Panc1 (cell line): ENCODE data around the gene KIRREL3. TPM values are rescaled to one million over a fixed set of nuclear protein-coding genes. Genes with fewer than 3 reads are reported as not detected.

Experiments
- ATAC-seq: fragments of 200-7000 bp; cut with Tn5 transposase; 2 replicates; pipeline ENCODE4 v1.9.1; 2020; ENCODE audit warnings: mild to moderate bottlenecking, moderate library complexity
- BruUV-seq: library from RNA; stranded (reverse); fragments of 400-500 nt; replicated peaks from 2 replicates; lab custom pipeline; 2021; lab: Mats Ljungman, UMichigan
- CTCF ChIA-PET: fragments of 300-600 bp; sonication (Branson Sonifier 250); formaldehyde crosslinking; loops from one replicate; lab custom pipeline; 2022; ENCODE audit warnings: antibody characterized with exemption; lab: Charles Lee
- POLR2A ChIA-PET: fragments of 300-600 bp; sonication (Branson Sonifier 250); formaldehyde crosslinking; loops from one replicate; lab custom pipeline; 2022; ENCODE audit warnings: antibody characterized with exemption; lab: Charles Lee
- DNase-seq: peaks from one replicate; pipeline ENCODE4 v3.0.0-alpha.2; 2010; ENCODE audit warnings: low read depth, low spot score
- H3K27ac ChIP-seq: 2 replicates; pipeline ENCODE4 v1.5.1; 2011; ENCODE audit warnings: mild to moderate bottlenecking, low read length, inconsistent platforms
- H3K27me3 ChIP-seq: fragments of 200-500 bp; sonication (Bioruptor generic); 2 replicates; pipeline ENCODE4 v1.6.0; 2014; ENCODE audit warnings: low read length, inconsistent platforms; ENCODE audit not compliant: control insufficient read depth, insufficient read depth
- H3K36me3 ChIP-seq: fragments of 200-500 bp; sonication (Bioruptor generic); 2 replicates; pipeline ENCODE4 v1.5.1; 2014; ENCODE audit warnings: inconsistent platforms, mild to moderate bottlenecking, low read length, moderate library complexity; ENCODE audit not compliant: control insufficient read depth, insufficient read depth
- H3K4me1 ChIP-seq: 2 replicates; pipeline ENCODE4 v1.5.1; 2011; ENCODE audit warnings: inconsistent platforms, mild to moderate bottlenecking, low read length, moderate library complexity; ENCODE audit not compliant: control insufficient read depth, insufficient read depth
- H3K4me3 ChIP-seq, 2 experiments: 2 replicates each; pipeline ENCODE4 v1.5.1; 2011 to 2012; ENCODE audit warnings: low read depth in 2 of 2, low read length in 2 of 2, mild to moderate bottlenecking in 2 of 2, inconsistent platforms in 1 of 2, moderate library complexity in 1 of 2
- H3K9me3 ChIP-seq: fragments of 200-500 bp; sonication (Bioruptor generic); 2 replicates; pipeline ENCODE4 v1.5.1; 2014; ENCODE audit warnings: low read depth, mild to moderate bottlenecking, inconsistent platforms, low read length, moderate library complexity; ENCODE audit not compliant: control insufficient read depth, insufficient read depth
- CTCF ChIP-seq: fragments of 450-650 bp; IDR thresholded peaks from 2 replicates; pipeline ENCODE4 v1.5.1; 2017; ENCODE audit warnings: mild to moderate bottlenecking
- POLR2AphosphoS5 ChIP-seq: IDR thresholded peaks from 2 replicates; pipeline ENCODE4 v1.6.1; 2012; ENCODE audit warnings: mild to moderate bottlenecking, low read depth, low read length, moderate library complexity
- REST ChIP-seq, 2 experiments: IDR thresholded peaks; 2 replicates each; pipeline ENCODE4 v1.6.1; 2011 to 2012; ENCODE audit warnings: low read depth in 2 of 2, control low read depth in 1 of 2, low read length in 1 of 2, mild to moderate bottlenecking in 1 of 2, moderate library complexity in 1 of 2; ENCODE audit not compliant: insufficient read depth in 1 of 2
- SIN3A ChIP-seq: IDR thresholded peaks from 2 replicates; pipeline ENCODE4 v1.6.1; 2012; ENCODE audit warnings: low read depth, mild to moderate bottlenecking, low read length, moderate library complexity, borderline replicate concordance; ENCODE audit not compliant: insufficient read depth
- TCF7L2 ChIP-seq: IDR thresholded peaks from 2 replicates; pipeline ENCODE4 v1.6.1; 2011; ENCODE audit warnings: mild to moderate bottlenecking, low read depth, low read length, inconsistent platforms
- in situ Hi-C: cut with HindIII; loops from 2 replicates; pipeline ENCODE4 v1.10.0; 2016; ENCODE audit warnings: low sequenced_read_pairs, low pct_unique_long_range_greater_than_20kb
- intact Hi-C: fragments of 100-400 bp; cut with micrococcal nuclease; formaldehyde crosslinking; loops from one replicate; pipeline ENCODE4 v1.10.0; 2022; ENCODE audit not compliant: unreplicated experiment
- total RNA-seq: library from RNA; stranded (reverse); gene quantifications from one replicate; pipeline ENCODE4 v1.2.1, GENCODE V29; 2021; ENCODE audit not compliant: unreplicated experiment

Gene KIRREL3
- total RNA-seq, 1 experiment from 2014 or later, result 0.36 TPM

- H3K36me3 ChIP-seq, result no peaks in the 10 kb centered on the region
- H3K27ac ChIP-seq, result no peak overlapping the region
- ATAC-seq, result no peak
- no peaks in the 10 kb centered on the region for H3K27me3 ChIP-seq
- no peak for DNase-seq
- no peaks in the 10 kb centered on the region for H3K4me1 ChIP-seq
- intact Hi-C loops, result no loop called here
- in situ Hi-C loops, result no loop called here
- POLR2A ChIA-PET, result no interaction called here
- H3K4me3 ChIP-seq, result no peak overlapping the region
- TF ChIP-seq POLR2AphosphoS5, result no peak
- no peak for TF ChIP-seq REST (IDR thresholded peaks at IDR 0.05; ENCODE audit: insufficient read depth in 1 of 2, low read depth in 2 of 2, low read length in 1 of 2)
- no peak for TF ChIP-seq TCF7L2
- TF ChIP-seq CTCF, result no peak
- BruUV-seq, result no TSS peak
- CTCF ChIA-PET, result no interaction called here
- H3K9me3 ChIP-seq, result no peaks in the 10 kb centered on the region
Measured at GRCh38 chr11:126418887-126419286, 581.7 kb downstream of the KIRREL3 start.

- in situ Hi-C loops (no loop called here), intact Hi-C loops (no loop called here)
- H3K27me3 ChIP-seq, result no peaks in the 10 kb centered on the region
- H3K27ac ChIP-seq, result no peak overlapping the region
- DNase-seq, result no peak
- ChIA-PET POLR2A (no interaction called here), CTCF (no interaction called here)
- H3K4me1 ChIP-seq, result no peaks in the 10 kb centered on the region
- H3K4me3 ChIP-seq, result no peak overlapping the region
- H3K36me3 ChIP-seq, result peaks cover 3% of the 10 kb centered on the region; the same call in 1 of the 2 replicates
- no peak for ATAC-seq
- no TSS peak for BruUV-seq
- no peaks in the 10 kb centered on the region for H3K9me3 ChIP-seq
- TF ChIP-seq CTCF (no peak), TCF7L2 (no peak), SIN3A (no peak), POLR2AphosphoS5 (no peak), REST (IDR thresholded peaks at IDR 0.05; ENCODE audit: insufficient read depth in 1 of 2, low read depth in 2 of 2, low read length in 1 of 2) (no peak)
Measured at GRCh38 chr11:126417091-126417862, 583.3 kb downstream of the KIRREL3 start.
